Astrocyte (in vitro differentiated cells and primary cell): ENCODE measurements around the gene LAMA5.

Experiments
- EZH2 ChIP-seq: IDR thresholded peaks from 2 replicates; pipeline ENCODE4 v1.6.1; 2012; ENCODE audit warnings: mild to moderate bottlenecking, low read length, inconsistent platforms; ENCODE audit not compliant: insufficient read depth
- TF ChIP-seq, protein P1 (sequence below): IDR thresholded peaks from 2 replicates; pipeline ENCODE4 v1.5.1; 2011; ENCODE audit warnings: low read depth, mild to moderate bottlenecking, inconsistent platforms, low read length, moderate library complexity; ENCODE audit not compliant: insufficient read depth

DNA sequence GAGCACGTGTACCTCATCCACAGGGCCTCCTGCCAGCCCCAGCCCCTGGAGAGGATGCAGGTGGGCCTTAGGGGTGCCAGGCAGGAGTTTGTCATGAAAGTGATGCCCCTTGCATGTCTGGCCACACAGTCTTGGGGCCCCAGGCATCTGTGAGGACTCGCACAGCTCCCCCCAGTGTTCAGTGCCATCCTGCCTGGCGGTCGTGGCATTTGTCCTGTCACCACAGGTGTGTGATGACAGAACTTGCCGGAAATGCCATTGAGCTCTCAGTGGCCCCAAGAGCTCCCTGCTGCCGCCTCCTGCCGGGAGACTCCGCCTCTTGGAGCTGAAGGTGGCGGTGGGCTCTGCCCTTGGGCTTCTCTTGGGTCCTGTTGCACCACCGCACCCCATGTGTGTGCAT is 94.9 kb downstream of the LAMA5 start:
- TF ChIP-seq, protein P1, sequence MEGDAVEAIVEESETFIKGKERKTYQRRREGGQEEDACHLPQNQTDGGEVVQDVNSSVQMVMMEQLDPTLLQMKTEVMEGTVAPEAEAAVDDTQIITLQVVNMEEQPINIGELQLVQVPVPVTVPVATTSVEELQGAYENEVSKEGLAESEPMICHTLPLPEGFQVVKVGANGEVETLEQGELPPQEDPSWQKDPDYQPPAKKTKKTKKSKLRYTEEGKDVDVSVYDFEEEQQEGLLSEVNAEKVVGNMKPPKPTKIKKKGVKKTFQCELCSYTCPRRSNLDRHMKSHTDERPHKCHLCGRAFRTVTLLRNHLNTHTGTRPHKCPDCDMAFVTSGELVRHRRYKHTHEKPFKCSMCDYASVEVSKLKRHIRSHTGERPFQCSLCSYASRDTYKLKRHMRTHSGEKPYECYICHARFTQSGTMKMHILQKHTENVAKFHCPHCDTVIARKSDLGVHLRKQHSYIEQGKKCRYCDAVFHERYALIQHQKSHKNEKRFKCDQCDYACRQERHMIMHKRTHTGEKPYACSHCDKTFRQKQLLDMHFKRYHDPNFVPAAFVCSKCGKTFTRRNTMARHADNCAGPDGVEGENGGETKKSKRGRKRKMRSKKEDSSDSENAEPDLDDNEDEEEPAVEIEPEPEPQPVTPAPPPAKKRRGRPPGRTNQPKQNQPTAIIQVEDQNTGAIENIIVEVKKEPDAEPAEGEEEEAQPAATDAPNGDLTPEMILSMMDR = no peak
- no peak for TF ChIP-seq EZH2
